Natural killer cell (primary cell): ENCODE measurements around the gene ZXDA. TPM values are rescaled to one million over a fixed set of nuclear protein-coding genes. Genes with fewer than 3 reads are reported as not detected.
A peak's percentile ranks its signal among the peaks of the same experiment; 100 is the strongest.
"Not testable (repeated sequence)": the region's sequence is repeated elsewhere in the genome, so short reads cannot be mapped to it uniquely, and the experiment has no call there.

Experiments used
- ATAC-seq, 3 donors: fragments of 150-1000 bp in 2 of 3; fragments of 200-7000 bp in 1 of 3; cut with Tn5 transposase; 1 replicate in 1 of 3; 2 replicates in 2 of 3; pipeline ENCODE4 v1.10.0; 2021; ENCODE audit warnings: mild to moderate bottlenecking in 2 of 3, moderate library complexity in 2 of 3
- DNase-seq, 2 donors: peaks; one replicate each; pipeline versions ENCODE4 v3.0.0 to v3.0.0-alpha.2; 2013 to 2021; ENCODE audit warnings: mixed read lengths in 1 of 2
- H3K27ac ChIP-seq: one replicate; pipeline ENCODE4 v1.5.1; 2013; ENCODE audit warnings: mild to moderate bottlenecking, low read length
- H3K27me3 ChIP-seq: one replicate; pipeline ENCODE4 v1.6.1; 2013; ENCODE audit warnings: low read length; ENCODE audit not compliant: control insufficient read depth, insufficient read depth
- H3K36me3 ChIP-seq: one replicate; pipeline ENCODE4 v1.6.1; 2013; ENCODE audit warnings: low read length; ENCODE audit not compliant: control insufficient read depth, insufficient read depth
- H3K4me1 ChIP-seq: one replicate; pipeline ENCODE4 v1.6.1; 2013; ENCODE audit warnings: low read length; ENCODE audit not compliant: control insufficient read depth, insufficient read depth
- H3K4me3 ChIP-seq: one replicate; pipeline ENCODE4 v1.5.1; 2013; ENCODE audit warnings: low read length
- H3K9me3 ChIP-seq: one replicate; pipeline ENCODE4 v1.6.1; 2013; ENCODE audit warnings: low read length; ENCODE audit not compliant: control insufficient read depth, insufficient read depth
- H3K27ac Mint-ChIP-seq, 2 donors: one replicate each; pipeline ENCODE4 v1.8.0; 2022; ENCODE audit warnings: mild to moderate bottlenecking in 2 of 2, mixed read lengths in 2 of 2, moderate library complexity in 1 of 2
- H3K27me3 Mint-ChIP-seq, 2 donors: one replicate each; pipeline ENCODE4 v1.8.0; 2022; ENCODE audit warnings: low read depth in 2 of 2, mixed read lengths in 2 of 2
- H3K36me3 Mint-ChIP-seq: one replicate; pipeline ENCODE4 v1.8.0; 2022; ENCODE audit warnings: mixed read lengths
- H3K4me1 Mint-ChIP-seq, 2 donors: one replicate each; pipeline ENCODE4 v1.8.0; 2022; ENCODE audit warnings: mixed read lengths in 2 of 2
- H3K4me3 Mint-ChIP-seq: one replicate; pipeline ENCODE4 v1.8.0; 2022; ENCODE audit warnings: mild to moderate bottlenecking, moderate library complexity, mixed read lengths
- H3K9me3 Mint-ChIP-seq, 2 donors: one replicate each; pipeline ENCODE4 v1.8.0; 2022; ENCODE audit warnings: mixed read lengths in 2 of 2
- CTCF ChIP-seq: fragments of 200-600 bp; IDR thresholded peaks from one replicate; pipeline ENCODE4 v1.8.0; 2022; ENCODE audit warnings: antibody characterized with exemption
- WGBS: methylation state at CpG from one replicate; pipeline ENCODE4 v1.1.7; 2013; ENCODE audit warnings: missing lambda C conversion rate; ENCODE audit not compliant: insufficient coverage; 5-methylcytosine and 5-hydroxymethylcytosine counted together
- intact Hi-C: fragments of 100-400 bp; cut with micrococcal nuclease; formaldehyde crosslinking; loops from one replicate; pipeline ENCODE4 v1.14.2; 2022
- total RNA-seq, 4 donors: library from RNA; stranded (reverse); fragments of 120-200 nt in 1 of 4; gene quantifications; one replicate each; pipeline versions ENCODE4 v1.2.3 to v1.2.4, GENCODE V29; 2013 to 2022

The ZXDA gene
- total RNA-seq, 3 donors from 2014 or later (not counting 1 experiment from before 2014, with no cell fraction given): 10.4 to 12.0 (median 10.9) TPM

- Histone ChIP-seq H3K36me3 (no peaks in the 10 kb centered on the region), H3K9me3 (no peaks in the 10 kb centered on the region), H3K27me3 (no peaks in the 10 kb centered on the region), H3K27ac (no peak overlapping the region), H3K4me1 (no peaks in the 10 kb centered on the region), H3K4me3 (no peak overlapping the region)
- no peaks in the 10 kb centered on the region for H3K4me1 Mint-ChIP-seq
- 75% methylated on average over 1 of the region's 2 CpGs for WGBS
- DNase-seq (no peak), ATAC-seq (no peak)
- no peaks in the 10 kb centered on the region for H3K36me3 Mint-ChIP-seq
- intact Hi-C loops: no loop called here
- TF ChIP-seq CTCF: no peak
- no peak overlapping the region for H3K27ac Mint-ChIP-seq
- no peaks in the 10 kb centered on the region for H3K9me3 Mint-ChIP-seq
- H3K4me3 Mint-ChIP-seq: no peak overlapping the region
- H3K27me3 Mint-ChIP-seq: peaks cover 0 to 21% of the 10 kb centered on the region in 2 donors
Observed at GRCh38 chrX:57925806-57926205, 15.5 kb upstream of the ZXDA start.

GRCh38 chrX:57918750-57919436 is 8.6 kb upstream of the ZXDA start:
- no peaks in the 10 kb centered on the region for H3K4me1 Mint-ChIP-seq
- no peak overlapping the region for H3K27ac Mint-ChIP-seq

GRCh38 chrX:57915680-57916079 is 5.4 kb upstream of the ZXDA start:
- Mint-ChIP-seq H3K27me3 (peaks cover 3 to 19% of the 10 kb centered on the region in 2 donors), H3K9me3 (no peaks in the 10 kb centered on the region), H3K4me1 (peaks cover 0 to 6% of the 10 kb centered on the region in 2 donors), H3K27ac (no peak overlapping the region), H3K4me3 (no peak overlapping the region), H3K36me3 (no peaks in the 10 kb centered on the region)
- Histone ChIP-seq H3K27me3 (no peaks in the 10 kb centered on the region), H3K27ac (no peak overlapping the region), H3K36me3 (no peaks in the 10 kb centered on the region), H3K9me3 (no peaks in the 10 kb centered on the region), H3K4me1 (peaks cover 7% of the 10 kb centered on the region), H3K4me3 (no peak overlapping the region)
- no peak for ATAC-seq
- no peak for DNase-seq
- no peak for TF ChIP-seq CTCF
- intact Hi-C loops: loop anchor here (5.0 kb wide), 1 partner anchor 333 kb away; no protein-coding TSS in a partner anchor
- WGBS: 94% methylated on average over 2 of the region's 5 CpGs

More at GRCh38 chrX:57918750-57919436, 8.6 kb upstream of the ZXDA start:
- Histone ChIP-seq H3K27me3 (no peaks in the 10 kb centered on the region), H3K27ac (no peak overlapping the region), H3K4me3 (no peak overlapping the region), H3K9me3 (no peaks in the 10 kb centered on the region), H3K36me3 (no peaks in the 10 kb centered on the region), H3K4me1 (no peaks in the 10 kb centered on the region)
- DNase-seq (peak in 1 of 2 donors; percentile 61), ATAC-seq (peak in 1 of 3 donors; percentile 37)
- peaks cover 3 to 19% of the 10 kb centered on the region in 2 donors for H3K27me3 Mint-ChIP-seq
- H3K36me3 Mint-ChIP-seq: no peaks in the 10 kb centered on the region
- no peaks in the 10 kb centered on the region for H3K9me3 Mint-ChIP-seq
- H3K4me3 Mint-ChIP-seq: no peak overlapping the region
- peak; percentile 19 for TF ChIP-seq CTCF
- intact Hi-C loops: loop anchor here (1.0 to 5.0 kb wide), 2 partner anchors 98 to 337 kb away; no protein-coding TSS in a partner anchor
- 64% methylated on average over 17 of the region's 19 CpGs for WGBS

GRCh38 chrX:57909595-57910286 is 517 bp downstream of the ZXDA start:
- H3K27ac Mint-ChIP-seq: peak overlapping the region in 1 of 2 donors; percentile 85
- Histone ChIP-seq H3K4me1 (peaks cover 13% of the 10 kb centered on the region), H3K4me3 (peak overlapping the region; percentile 34), H3K27ac (peak overlapping the region; percentile 74)
- H3K9me3 Mint-ChIP-seq, H3K9me3 ChIP-seq, H3K36me3 Mint-ChIP-seq, H3K36me3 ChIP-seq, H3K27me3 Mint-ChIP-seq, intact Hi-C loops, H3K27me3 ChIP-seq: not testable (repeated sequence)
- peak overlapping the region; percentile 47 for H3K4me3 Mint-ChIP-seq
- DNase-seq: peak; percentile 23 to 41
- 5% methylated on average over 38 of the region's 72 CpGs for WGBS
- H3K4me1 Mint-ChIP-seq: peaks cover 22 to 29% of the 10 kb centered on the region in 2 donors
- ATAC-seq: peak; percentile 71 to 84 (median 74)

- peak in 1 of 3 donors; percentile 3 for ATAC-seq
- peak overlapping the region; percentile 47 for H3K4me3 Mint-ChIP-seq
Observed at GRCh38 chrX:57908972-57909594, 1.2 kb downstream of the ZXDA start.

More at GRCh38 chrX:57908972-57909594, 1.2 kb downstream of the ZXDA start:
- H3K9me3 ChIP-seq, H3K27ac Mint-ChIP-seq, H3K27me3 Mint-ChIP-seq, H3K36me3 ChIP-seq, H3K9me3 Mint-ChIP-seq, intact Hi-C loops, DNase-seq, H3K27me3 ChIP-seq, H3K36me3 Mint-ChIP-seq, H3K4me3 ChIP-seq: not testable (repeated sequence)
- H3K4me1 ChIP-seq: peaks cover 13% of the 10 kb centered on the region
- H3K4me1 Mint-ChIP-seq: peaks cover 22 to 29% of the 10 kb centered on the region in 2 donors
- peak overlapping the region; percentile 57 for H3K27ac ChIP-seq
- 79% methylated on average over 28 of the region's 28 CpGs for WGBS
